MM.1S (cell line): ENCODE measurements around the gene TMTC2.

ENCODE experiments used
- EZH2 ChIP-seq: fragments of 300-600 bp; sonication (generic); optimal IDR thresholded peaks from 2 replicates; pipeline ENCODE3; 2017; ENCODE audit warnings: low read depth, mild to moderate bottlenecking, antibody characterized with exemption, low read length, mixed read lengths
- EZH2phosphoT487 ChIP-seq: fragments of 300-600 bp; sonication (generic); IDR thresholded peaks from 2 replicates; pipeline ENCODE4 v1.6.1; 2018; ENCODE audit warnings: antibody characterized with exemption, low read length
- TF ChIP-seq, protein P1 (sequence below): fragments of 300-600 bp; sonication (generic); IDR thresholded peaks from 2 replicates; pipeline ENCODE4 v1.5.1; 2016; ENCODE audit warnings: antibody characterized with exemption, low read length, mixed read lengths

DNA sequence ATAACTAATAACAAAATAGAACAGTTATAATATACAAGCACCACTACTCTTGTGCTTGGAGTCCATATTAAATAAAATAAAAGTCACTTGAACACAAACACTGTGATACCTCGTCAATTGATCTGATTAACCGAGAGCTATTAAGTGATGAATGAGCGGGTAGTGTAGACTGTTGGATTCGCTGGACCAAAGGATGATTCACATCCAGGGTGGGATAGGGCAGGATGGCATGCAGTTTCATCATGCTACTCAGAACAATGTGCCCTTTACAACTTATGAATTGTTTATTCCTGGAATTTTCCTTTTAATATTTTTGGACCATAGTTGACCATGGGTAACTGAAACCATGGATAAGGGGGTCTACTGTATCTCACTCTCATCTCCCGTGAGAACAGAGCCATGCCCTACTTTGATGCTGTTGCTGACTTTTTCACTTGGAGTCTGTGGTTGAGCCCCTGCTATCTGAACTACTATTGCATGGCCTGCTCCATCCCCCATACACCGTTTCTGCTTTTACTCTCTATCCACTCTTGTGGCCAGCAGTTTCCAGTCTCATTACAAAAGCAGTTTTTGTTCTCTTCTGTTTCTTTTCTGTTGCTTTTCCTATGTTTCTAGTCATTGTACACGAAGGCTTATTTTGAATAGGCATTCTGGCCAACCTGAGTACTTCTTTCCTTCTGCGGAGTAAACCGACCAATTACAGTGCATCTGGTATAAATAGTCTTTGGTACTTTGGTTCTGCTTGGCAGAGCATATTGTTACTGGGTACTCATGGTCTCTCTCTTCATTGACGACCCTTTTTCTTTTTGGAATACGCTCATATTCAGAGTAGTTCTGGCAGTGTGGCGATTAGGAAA, 12.2 kb downstream of the TMTC2 start:
- TF ChIP-seq, protein P1, sequence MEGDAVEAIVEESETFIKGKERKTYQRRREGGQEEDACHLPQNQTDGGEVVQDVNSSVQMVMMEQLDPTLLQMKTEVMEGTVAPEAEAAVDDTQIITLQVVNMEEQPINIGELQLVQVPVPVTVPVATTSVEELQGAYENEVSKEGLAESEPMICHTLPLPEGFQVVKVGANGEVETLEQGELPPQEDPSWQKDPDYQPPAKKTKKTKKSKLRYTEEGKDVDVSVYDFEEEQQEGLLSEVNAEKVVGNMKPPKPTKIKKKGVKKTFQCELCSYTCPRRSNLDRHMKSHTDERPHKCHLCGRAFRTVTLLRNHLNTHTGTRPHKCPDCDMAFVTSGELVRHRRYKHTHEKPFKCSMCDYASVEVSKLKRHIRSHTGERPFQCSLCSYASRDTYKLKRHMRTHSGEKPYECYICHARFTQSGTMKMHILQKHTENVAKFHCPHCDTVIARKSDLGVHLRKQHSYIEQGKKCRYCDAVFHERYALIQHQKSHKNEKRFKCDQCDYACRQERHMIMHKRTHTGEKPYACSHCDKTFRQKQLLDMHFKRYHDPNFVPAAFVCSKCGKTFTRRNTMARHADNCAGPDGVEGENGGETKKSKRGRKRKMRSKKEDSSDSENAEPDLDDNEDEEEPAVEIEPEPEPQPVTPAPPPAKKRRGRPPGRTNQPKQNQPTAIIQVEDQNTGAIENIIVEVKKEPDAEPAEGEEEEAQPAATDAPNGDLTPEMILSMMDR, result no peak
- TF ChIP-seq EZH2, result no peak
- no peak for TF ChIP-seq EZH2phosphoT487
